NCI-H1930 (cell line): ENCODE results near the gene GPX6.
"Not testable (repeated sequence)": the region's sequence is repeated elsewhere in the genome, so short reads cannot be mapped to it uniquely, and the experiment has no call there.

ENCODE experiments used
- DNase-seq, 2 experiments: peaks; one replicate each; lab custom pipeline; 2025; lab: John Stamatoyannopoulos, UW

GPX6 gene, protein sequence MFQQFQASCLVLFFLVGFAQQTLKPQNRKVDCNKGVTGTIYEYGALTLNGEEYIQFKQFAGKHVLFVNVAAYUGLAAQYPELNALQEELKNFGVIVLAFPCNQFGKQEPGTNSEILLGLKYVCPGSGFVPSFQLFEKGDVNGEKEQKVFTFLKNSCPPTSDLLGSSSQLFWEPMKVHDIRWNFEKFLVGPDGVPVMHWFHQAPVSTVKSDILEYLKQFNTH

DNA sequence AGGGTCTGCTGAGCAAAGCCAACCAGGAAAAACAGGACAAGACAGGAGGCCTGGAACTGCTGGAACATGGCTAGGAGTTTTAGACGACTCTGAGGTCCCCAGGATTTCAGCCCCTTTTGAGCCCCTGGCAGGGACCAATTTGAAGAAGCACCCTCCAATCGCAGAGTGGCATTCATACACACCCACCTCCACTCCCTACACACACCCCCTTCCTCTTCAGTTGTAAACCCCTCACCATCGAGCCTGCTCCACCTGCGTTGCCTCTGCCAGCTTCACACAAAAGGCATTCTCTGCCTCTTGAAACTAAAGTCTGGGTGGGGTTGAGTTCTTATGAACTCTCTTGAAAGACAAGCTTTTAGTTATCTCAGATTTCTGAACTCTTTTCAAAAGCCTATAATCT is at the start of gene GPX6:
Gene GPX6, minus strand, starts transcription at position 118 of the 400 bp plus-strand sequence. Its CDS starts 50 bp downstream, at position 68.
- no peak for DNase-seq

DNA sequence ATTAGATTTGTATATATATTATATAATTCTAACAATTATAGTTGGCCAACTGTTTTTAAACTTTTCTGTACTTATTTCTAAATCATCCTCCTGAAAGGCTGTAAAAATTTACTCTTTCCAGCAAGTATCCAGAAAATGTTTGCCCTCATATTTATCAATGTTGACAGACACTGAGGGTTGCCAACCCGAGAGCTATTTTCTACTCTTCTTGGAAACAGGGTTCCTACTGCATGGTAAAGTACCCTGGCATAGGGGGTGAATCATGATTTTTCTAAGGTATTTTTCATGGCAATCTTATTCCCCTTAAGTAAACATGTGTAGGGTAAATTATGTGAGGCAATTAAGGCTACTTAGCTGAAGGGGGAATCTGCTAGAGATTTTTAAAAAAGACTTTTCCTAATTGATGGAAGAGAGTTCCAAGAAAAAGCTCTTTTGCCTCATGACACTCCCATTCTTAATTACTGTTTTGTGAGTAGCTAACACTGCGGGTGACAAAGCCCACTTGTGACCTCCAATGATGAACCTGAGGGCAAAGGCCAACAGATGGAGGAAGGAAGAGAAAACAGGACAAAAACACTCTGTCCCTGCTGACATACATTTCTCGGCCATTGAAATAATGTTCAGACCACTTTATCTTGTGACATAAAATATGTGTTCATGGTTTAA is 48.0 kb upstream of the GPX6 start:
- DNase-seq = peak in 1 of 2 experiments; percentile 10

DNA sequence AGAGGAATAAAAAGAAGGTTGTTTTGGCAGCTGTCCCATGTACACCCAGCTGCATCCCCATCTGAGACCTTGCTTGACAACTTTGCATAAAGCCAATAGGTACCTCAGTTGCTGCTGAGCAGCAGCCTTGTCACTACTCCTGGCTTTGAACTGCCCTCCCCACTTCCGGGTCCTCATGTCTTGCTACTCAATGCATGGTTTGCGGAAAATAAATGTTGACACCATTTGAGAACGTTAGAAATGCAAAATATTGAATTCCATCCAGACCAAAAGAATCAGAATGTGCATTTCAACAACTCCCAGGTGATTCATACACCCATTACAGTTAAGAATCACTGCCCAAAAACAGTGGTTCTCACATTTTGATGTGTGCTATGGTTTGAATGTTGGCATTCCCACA is 43.0 kb upstream of the GPX6 start:
- DNase-seq = no peak

DNA sequence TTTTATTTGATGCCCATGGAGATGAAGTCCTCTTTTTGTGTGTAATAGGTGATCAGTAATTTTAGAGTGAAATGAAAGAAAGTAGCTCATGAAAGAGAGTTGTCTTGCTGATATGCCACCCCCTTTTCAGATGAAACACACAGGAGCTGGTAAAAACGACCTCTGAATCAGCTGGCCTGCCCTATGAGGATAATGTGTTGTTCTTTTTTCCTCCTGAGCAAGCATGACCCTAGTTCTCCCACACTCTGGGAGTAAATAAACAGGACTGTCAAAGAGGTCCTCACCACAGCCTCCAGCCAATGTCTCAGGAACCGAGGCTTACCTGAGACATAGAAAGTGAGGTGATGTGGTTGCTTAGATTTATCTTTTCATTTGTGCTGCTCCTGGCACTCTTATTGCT is 39.5 kb upstream of the GPX6 start:
- no peak for DNase-seq

DNA sequence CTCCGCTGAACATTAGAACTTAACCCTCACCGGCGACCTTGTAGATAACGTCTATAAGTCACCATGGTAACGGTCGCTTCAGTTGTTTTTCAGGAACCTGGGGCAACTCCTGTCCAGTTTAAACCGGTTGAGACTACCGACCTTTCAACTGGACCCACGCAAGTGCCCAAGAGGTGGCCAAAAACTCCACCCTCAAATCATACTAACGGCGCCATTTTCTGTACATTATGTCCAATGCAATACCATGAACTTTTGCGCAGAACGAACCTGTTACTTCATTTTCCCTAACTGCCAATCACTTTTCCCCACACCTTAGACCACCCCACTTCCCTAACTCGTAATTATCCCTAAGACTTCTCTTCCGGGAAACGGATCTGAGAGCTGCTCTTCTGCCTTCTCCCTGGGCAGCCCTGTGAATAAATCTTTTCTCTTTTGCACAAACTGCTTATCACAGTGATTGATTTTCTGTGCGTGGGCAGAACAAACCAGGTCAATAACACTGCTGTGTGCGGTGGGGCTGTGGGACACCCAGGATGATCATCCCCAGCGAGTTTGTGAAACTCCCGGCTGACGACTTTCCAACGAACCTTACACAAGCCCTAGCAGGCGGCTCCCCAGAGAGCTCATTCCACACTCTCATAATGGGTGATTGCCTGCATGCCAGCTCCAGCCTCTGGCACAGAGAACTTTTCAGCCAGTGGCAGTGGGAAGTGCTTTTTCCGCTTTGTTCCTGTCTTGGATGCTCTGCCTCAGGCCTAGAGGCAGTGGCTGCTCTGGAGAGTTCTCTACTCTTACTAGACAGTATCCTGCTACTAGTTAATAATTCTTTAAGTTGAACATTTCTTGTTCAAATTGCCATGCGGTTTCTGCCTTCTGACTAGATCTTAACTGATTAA is 38.6 kb upstream of the GPX6 start:
- no peak for DNase-seq

DNA sequence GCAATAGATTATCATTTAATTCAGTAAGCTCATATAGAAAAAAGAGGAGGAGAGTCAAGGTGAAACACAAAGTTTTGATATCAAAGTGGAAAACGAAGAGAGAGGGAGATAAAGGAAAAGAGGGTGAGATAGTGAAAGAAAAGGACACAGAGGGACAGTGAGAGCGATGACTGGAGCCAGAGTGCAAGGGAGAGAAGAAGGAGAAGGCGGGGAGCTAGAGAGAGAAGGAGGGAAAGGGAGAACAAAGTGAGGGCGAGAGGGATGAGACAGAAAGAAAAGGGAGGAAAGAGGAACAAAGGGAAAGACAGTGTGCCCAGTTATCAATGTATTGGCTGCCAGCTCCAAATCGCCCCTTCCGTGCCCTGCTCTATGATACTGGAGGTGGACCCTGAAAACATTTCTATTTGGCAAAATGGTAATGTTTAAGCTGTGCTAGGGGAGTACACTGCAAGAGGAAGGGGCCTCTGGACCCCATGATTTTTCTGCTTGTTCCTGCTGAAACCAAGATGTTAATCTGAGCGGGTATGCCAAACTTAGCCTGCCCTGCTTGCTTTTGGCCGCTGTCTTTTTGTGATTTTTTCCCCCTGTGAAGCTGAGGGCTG is 37.9 kb upstream of the GPX6 start:
- DNase-seq = no peak

DNA sequence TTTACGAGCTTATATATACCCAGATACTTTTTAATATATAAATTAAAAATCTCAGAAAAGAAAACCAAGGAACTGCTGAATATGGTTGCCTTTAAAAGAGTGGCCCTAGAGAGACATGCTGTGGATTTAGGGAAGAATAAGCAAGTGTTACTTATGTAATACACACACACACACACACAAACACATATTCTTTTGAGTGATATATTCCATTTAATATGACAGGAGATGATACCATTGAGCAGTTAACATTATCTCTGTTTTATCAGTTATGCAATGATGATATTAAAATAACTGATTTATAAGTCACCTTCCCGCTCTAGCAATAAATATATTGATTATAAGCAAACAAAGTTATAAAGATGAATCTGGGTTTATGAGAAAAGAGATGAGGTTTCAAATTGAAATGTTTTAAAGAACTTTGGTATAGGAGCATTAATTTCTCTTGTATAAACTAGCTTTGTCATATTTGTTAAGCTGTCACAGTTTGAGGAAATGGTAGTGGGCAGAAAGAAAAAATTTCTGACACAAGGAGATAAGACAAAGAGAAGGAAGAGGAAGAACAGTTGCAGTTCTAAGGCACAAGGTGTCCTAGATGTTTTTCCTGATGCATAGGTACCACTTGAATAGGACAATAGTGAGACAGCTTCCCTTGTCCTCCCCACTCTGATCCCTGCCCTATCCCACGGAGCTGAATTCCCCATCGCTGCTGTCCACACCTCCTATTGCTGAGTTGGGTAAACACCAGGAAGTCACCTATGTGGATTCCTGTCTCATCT is 36.5 kb upstream of the GPX6 start:
- DNase-seq = no peak

DNA sequence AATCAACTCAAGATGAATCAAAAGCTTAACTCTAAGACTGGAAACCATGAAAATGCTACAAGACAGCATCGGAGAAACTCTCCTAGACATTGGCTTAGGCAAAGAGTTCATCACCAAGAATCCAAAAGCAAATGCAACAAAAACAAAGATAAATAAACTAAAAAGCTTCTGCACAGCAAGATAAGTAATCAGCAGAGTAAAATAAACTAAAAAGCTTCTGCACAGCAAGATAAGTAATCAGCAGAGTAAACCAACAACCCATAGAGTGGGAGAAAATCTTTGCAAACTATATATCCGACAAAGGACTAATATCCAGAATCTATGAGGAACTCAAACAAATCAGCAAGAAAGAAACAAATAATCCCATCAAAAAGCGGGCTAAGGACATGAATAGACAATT is 31.4 kb upstream of the GPX6 start:
- DNase-seq = not testable (repeated sequence)

DNA sequence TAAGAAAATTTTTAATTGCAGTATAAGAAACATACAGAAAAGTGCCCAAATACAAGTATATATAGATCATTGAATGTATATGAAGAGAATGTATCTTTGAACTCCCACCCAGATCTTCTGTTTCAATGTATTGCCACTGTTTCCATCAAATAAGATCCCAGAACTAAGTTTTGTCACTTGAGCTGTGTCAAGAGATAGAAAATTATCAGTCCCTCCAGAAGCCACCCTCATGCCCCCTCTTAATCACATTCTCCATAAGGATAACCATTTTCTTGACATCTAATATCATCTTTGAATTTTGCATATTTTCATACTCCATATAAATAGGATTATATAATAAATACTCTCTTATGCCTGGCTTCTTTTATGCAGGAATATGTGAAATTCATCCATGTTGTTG is 30.4 kb upstream of the GPX6 start:
- DNase-seq = no peak

DNA sequence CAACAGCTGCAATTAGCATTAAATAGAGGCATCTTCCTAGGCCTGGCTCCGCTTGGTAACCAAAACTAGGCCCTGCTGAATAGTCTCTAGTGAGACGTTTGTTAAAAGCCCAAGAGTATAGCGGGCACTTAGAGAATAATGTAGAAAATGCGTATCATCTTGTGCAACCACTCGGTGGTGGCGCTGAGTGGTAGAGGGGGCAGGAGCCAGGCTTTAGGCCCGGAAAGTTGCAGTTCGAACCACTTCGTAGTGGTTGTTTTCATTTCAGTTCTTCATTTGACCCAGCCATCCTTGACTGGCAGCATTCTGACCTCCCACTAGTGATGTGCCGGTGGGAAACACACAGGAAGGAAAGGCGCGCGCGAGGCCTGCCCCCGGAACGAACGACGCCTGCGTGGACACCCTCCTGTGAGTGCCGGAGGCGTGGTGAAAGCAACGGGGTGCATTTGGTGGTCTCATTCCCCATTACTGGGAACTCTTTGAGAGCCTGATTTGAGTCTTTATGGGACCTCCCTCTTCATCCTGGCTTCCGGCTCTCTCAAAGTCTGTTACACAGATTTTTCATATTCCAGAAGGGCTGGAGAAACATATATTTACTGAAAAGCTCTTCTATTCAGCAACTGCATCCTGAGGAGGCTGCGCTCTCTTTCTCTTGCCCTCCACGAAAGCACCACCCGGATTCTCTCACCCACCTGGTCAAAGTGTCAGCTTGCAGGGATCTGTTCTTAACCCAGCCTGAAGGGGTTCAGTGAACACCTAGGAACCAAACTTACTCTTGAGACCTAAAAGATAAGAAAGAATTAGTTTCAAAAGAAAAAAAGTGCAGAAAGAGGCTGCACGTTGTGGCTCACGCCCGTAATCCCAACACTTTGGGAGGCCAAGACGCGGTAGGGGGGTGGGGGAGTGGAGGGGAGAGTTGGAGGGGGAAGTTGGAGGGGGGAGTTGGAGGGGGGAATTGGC is 28.3 kb upstream of the GPX6 start:
- peak; percentile 36 to 61 for DNase-seq

DNA sequence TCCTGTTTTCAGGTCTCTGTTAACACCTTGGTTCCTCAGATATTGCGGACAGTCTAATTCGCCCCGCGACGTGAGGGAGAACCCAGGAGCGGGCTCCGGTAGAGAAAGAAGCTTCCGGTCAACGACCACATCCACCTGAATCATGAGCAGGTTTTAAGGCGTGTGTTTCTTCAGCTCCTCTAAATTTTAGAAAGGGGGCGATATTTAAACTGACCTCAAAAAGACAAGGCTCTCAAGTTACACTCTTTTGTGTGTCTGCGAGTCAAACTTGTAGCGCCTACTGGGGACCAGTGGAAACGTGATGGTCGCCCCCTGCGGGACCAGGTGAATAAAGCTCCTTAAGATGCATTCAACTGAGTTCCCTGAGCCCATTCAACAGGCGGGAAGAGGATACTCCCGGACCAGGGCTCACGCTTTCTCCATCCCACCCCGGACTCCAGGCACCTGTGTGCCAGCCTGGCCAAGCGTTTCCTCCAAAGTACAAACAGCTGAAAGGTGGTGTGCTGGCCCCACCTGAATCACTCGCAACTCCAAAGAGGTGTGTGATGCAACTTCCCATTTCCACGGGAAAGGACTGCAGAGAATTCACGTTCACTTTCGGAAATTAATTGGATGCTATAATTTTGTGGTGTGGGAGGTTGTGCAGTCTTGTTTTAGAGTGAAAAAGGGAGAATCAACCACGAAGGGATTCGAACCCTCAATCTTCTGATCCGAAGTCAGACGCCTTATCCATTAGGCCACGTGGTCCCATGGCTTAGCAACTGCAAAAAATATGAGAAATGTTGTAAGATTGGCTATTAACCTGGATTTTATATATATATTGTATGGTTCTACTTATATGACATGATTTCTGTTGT is 27.1 kb upstream of the GPX6 start:
- peak; percentile 88 to 89 for DNase-seq

DNA sequence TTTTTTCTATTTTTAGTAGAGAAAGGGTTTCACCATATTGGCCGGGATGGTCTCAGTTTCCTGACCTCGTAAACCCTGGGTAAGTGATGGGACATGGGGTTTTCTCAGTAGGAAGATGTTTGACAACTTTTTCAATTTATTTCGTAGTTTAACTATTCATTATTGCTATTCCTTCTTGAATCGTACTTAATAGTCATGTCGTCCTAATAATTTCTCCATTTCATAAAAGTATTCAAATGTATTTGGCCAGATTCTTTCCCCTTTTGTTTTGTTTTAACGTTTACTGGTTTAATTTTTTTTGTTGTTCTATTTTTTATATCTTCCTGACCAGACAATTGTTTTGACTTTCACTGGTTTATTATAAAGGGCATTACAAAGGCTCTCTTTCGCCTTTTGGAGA is 26.4 kb upstream of the GPX6 start:
- no peak for DNase-seq

DNA sequence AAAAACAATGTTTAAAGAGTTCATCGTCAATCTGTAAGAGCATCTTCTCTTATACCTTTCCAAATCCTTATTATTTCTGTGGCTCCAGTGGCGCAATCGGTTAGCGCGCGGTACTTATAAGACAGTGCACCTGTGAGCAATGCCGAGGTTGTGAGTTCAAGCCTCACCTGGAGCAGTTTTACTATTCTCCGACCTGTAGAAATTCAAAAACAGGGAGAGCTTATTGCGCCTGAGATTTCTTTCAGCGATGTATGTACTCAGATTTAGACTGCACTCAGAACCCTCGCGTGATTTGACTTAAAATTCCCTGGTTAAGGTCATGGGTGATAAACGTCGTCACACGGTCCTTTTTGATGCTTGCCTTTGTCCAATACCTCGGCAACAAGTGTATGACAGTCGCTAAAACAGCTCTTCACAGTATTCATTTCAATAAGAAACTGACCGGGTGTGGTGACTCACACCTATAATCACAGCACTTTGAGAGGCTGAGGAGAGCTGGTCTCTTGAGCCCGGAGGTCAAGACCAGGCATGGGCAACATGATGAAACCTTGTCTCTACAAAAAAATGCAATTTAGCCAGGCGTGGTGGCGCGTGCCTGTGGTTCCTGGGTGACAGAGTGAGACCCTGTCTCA is 22.0 kb upstream of the GPX6 start:
- DNase-seq = peak; percentile 12 to 18

DNA sequence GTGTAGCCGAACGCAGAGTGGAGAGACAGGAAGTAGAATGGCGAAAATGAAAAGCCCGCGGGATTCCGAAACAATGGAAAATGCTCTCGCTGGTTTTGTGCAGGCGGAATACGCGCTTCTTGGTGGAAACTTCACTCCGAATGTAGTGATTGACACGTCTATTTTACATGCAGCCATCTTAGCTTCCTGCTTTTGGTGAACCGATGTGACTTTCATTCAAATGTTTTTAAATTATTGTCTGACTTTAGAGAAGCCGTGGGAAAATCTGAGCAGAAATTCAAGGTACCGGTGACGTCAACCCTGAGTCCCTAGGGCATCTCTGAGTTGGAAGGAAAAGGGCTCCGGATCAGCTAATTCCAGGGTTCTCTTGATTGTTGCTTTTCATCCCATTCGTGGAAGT is 21.5 kb upstream of the GPX6 start:
- no peak for DNase-seq

DNA sequence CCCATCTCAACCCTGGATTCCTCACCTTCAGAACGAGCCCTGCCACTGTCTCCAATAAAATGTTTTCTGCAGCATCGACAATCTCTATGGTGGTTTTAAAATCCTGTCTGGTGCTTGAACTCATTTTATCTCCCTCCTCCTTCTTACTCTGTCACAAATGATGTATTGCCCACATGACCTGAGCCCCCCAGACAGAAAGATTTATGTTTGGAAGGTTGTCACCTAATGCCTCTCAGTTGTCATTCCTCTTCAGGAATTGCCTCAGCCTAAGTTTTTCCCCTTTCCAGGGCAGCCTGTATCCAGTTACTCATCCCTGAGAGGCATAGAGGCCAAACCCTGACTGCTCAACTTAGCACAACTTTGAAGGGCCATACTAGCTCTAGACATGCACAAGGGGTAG is 19.3 kb upstream of the GPX6 start:
- no peak for DNase-seq

DNA sequence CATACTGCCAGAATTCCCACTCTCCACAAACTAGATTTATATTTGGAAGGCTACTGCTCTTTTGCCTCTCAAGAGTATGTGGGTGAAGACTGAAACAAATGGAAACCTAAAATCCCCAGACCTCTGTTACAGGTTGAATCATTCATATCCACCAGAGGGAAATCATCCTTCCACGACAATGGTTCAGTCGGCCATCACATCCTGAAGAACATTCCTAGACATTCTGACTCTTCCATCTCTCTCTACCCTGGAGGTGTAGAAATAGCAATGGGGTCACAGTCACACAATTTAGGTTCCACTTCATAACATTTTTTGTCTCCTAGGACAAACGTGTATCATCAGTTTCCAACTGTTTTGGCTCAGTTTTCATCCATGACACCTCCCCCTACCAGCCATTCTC is 18.7 kb upstream of the GPX6 start:
- DNase-seq = no peak

DNA sequence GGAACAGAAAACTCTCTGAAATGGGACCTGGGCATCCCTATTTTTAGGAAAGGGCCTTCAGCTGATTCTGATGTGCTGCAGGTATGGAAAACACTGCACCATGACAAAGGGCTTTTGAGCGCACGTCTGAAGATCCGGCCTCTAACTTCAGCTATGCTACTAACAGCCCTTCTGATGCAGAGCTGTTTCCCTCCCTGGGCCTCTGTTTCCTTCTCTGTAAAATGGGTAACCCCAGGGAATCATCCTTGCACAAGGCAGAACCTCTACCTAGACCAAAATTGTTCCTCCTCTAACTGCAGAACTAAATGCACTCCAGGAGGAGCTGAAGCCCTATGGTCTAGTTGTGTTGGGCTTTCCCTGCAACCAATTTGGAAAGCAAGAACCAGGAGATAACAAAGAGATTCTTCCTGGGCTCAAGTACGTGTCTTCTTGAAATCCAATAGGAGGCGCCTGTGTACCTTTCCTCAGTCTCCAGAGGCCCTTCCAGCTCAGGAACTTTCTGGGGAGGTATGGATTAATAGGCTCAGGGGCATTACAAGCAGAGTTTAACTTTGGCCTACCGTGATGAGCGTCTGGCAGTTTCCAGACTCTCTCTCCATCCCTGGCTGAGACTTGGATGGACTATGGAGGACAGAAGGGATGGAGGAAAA is 16.0 kb upstream of the GPX6 start:
- DNase-seq = no peak

DNA sequence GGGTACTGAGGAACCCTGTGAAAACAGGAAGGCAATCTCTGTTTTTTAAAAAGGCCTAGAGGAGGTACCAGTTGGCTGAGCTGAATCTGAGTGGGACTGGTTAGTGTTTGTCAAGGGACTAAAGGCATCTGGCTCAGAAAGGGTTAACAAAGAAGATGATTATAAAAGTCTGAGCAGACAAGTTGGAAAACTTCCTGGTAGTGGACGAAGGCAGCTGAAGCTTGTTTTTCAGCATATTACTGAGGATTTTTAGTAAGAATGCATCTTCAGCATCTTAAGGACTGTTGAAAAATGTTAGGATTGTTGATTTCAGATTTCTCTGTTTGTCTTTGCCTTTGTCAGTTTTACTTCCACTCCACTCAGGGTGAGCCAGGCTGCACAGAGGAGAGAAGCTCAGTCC is 15.2 kb upstream of the GPX6 start:
- DNase-seq = no peak
